22Rv1 (cell line): ENCODE results near the gene ZNF497.
"Not testable (repeated sequence)": the region's sequence is repeated elsewhere in the genome, so short reads cannot be mapped to it uniquely, and the experiment has no call there.

Experiments used
- CTCF ChIP-seq: fragments of 450-650 bp; IDR thresholded peaks from 2 replicates; pipeline ENCODE4 v1.5.1; 2017; ENCODE audit warnings: mild to moderate bottlenecking
- ZFX ChIP-seq: fragments of 450-650 bp; IDR thresholded peaks from 2 replicates; pipeline ENCODE4 v1.6.1; 2017; ENCODE audit warnings: antibody characterized with exemption, borderline replicate concordance

GRCh38 chr19:58348080-58348479 lies 14.5 kb downstream of the ZNF497 start:
- not testable (repeated sequence) for TF ChIP-seq CTCF, ZFX
